ENCODE measurements around the gene HS3ST1.

Gene HS3ST1

DNA sequence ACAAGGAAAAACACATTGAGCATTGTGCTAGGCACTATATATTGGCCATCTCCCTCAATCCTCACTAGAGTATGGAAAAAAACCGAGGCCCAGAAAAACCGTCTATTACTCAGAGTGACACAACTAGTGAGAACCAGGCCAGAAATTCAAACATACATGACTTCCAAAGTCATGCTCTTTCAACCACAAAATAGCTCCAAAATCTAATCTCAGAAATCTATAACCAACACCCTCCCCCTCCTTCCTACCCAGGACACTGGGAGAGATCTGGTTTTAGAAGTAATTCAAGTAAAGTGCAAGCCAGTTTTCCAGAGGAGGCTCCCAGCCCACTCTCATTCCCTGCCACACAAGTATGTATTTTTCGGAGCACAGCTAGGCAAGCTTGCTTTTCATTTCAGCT, 7.6 kb downstream of the HS3ST1 start:
- H3K27ac ChIP-seq: no peak overlapping the region
- H3K4me1 ChIP-seq: no peaks in the 10 kb centered on the region
- no peak overlapping the region for H3K9ac ChIP-seq

DNA sequence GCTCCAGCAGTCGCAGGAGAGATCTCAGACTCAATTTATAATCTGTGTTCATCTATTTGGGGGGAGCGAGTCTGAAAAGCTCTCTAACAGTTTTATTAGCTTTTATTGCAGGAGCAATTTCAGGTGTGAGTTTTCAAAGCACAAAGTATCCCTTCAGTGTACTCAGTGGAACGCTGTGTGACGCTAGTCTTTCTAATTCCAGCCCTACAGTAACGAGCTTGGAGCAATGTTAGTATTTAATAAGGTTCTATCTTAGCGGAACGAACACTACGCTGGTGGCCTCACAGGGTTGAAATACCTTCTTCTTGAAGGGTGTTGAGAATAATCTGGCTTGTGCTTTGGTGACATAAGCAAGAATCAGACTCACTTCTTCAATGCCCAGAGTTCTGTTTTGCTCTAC, 8.4 kb downstream of the HS3ST1 start:
- Histone ChIP-seq H3K27me3 (ENCODE audit: control insufficient read depth, insufficient read depth, low read length) (no peaks in the 10 kb centered on the region), H3K4me2 (ENCODE audit: low read length) (no peak overlapping the region), H3K4me3 (ENCODE audit: low read depth, low read length) (no peak overlapping the region), H3K9me3 (ENCODE audit: control insufficient read depth, low read length) (no peaks in the 10 kb centered on the region), H3K27ac (no peak overlapping the region), H3K4me1 (no peaks in the 10 kb centered on the region), H3K9ac (no peak overlapping the region), H3K79me2 (no peaks in the 10 kb centered on the region), H2AFZ (no peak overlapping the region), H3K36me3 (ENCODE audit: control insufficient read depth, insufficient read depth, low read length) (no peaks in the 10 kb centered on the region)
- TF ChIP-seq, protein P1, sequence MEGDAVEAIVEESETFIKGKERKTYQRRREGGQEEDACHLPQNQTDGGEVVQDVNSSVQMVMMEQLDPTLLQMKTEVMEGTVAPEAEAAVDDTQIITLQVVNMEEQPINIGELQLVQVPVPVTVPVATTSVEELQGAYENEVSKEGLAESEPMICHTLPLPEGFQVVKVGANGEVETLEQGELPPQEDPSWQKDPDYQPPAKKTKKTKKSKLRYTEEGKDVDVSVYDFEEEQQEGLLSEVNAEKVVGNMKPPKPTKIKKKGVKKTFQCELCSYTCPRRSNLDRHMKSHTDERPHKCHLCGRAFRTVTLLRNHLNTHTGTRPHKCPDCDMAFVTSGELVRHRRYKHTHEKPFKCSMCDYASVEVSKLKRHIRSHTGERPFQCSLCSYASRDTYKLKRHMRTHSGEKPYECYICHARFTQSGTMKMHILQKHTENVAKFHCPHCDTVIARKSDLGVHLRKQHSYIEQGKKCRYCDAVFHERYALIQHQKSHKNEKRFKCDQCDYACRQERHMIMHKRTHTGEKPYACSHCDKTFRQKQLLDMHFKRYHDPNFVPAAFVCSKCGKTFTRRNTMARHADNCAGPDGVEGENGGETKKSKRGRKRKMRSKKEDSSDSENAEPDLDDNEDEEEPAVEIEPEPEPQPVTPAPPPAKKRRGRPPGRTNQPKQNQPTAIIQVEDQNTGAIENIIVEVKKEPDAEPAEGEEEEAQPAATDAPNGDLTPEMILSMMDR (IDR thresholded peaks at IDR 0.05): no peak

More for the DNA sequence above, 7.6 kb downstream of the HS3ST1 start:
- no peak overlapping the region for H3K4me2 ChIP-seq (ENCODE audit: low read length)
- H3K9me3 ChIP-seq (ENCODE audit: control insufficient read depth, low read length): no peaks in the 10 kb centered on the region
- H3K27me3 ChIP-seq (ENCODE audit: control insufficient read depth, insufficient read depth, low read length): no peaks in the 10 kb centered on the region
- TF ChIP-seq, protein P1 (IDR thresholded peaks at IDR 0.05): no peak
- H3K79me2 ChIP-seq: no peaks in the 10 kb centered on the region
- H3K4me3 ChIP-seq (ENCODE audit: low read depth, low read length): no peak overlapping the region
- H2AFZ ChIP-seq: no peak overlapping the region
- H3K36me3 ChIP-seq (ENCODE audit: control insufficient read depth, insufficient read depth, low read length): no peaks in the 10 kb centered on the region

DNA sequence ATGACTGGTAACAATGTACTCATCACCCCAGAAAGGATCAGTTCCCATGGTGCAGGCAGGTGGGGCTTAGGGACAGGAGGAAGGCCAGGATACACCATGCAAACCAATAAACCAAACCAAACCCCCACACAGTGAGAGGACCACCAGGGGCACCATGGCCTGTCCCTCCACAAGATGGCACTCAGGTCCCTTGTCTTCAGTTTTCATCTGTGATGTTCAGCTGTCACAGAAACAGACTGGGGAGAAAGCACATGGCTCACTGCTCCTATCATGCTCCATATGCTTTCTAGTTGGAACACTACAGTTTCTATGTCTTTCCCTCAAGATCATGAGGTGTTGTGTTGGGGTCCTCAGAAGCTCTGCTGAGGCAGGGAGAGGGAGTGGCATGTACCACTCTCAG, 10.1 kb downstream of the HS3ST1 start:
- H3K79me2 ChIP-seq: no peaks in the 10 kb centered on the region
- H3K36me3 ChIP-seq (ENCODE audit: control insufficient read depth, insufficient read depth, low read length): no peaks in the 10 kb centered on the region
- H3K4me3 ChIP-seq (ENCODE audit: low read depth, low read length): no peak overlapping the region
- no peak overlapping the region for H3K9ac ChIP-seq
- no peaks in the 10 kb centered on the region for H3K9me3 ChIP-seq (ENCODE audit: control insufficient read depth, low read length)
- TF ChIP-seq, protein P1 (IDR thresholded peaks at IDR 0.05): no peak
- H3K27ac ChIP-seq: no peak overlapping the region
- H2AFZ ChIP-seq: no peak overlapping the region
- no peak overlapping the region for H3K4me2 ChIP-seq (ENCODE audit: low read length)
- H3K4me1 ChIP-seq: no peaks in the 10 kb centered on the region
- no peaks in the 10 kb centered on the region for H3K27me3 ChIP-seq (ENCODE audit: control insufficient read depth, insufficient read depth, low read length)

DNA sequence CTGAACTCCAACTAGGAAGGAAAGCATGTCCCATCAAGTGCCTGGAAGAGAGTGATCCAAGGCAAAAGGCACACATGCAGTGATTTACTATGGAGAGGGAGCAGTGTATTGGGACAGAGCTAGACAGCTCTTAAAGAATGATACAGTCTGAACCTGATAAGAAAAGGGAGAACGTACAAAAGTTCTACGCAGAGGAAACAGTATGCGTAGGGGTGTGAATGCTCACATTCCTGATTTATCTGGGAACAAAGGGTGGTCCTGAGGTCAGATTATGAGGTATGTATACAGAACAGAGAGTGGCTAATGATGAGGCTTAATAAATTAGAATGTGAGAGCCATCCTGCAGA, 12.0 kb downstream of the HS3ST1 start:
- H3K27me3 ChIP-seq (ENCODE audit: control insufficient read depth, insufficient read depth, low read length): no peaks in the 10 kb centered on the region
- H3K9me3 ChIP-seq (ENCODE audit: control insufficient read depth, low read length): no peaks in the 10 kb centered on the region
- TF ChIP-seq, protein P1 (IDR thresholded peaks at IDR 0.05): no peak
- H3K4me2 ChIP-seq (ENCODE audit: low read length): no peak overlapping the region
- H3K79me2 ChIP-seq: no peaks in the 10 kb centered on the region
- H3K4me3 ChIP-seq (ENCODE audit: low read depth, low read length): no peak overlapping the region
- no peak overlapping the region for H2AFZ ChIP-seq
- no peaks in the 10 kb centered on the region for H3K36me3 ChIP-seq (ENCODE audit: control insufficient read depth, insufficient read depth, low read length)
- no peaks in the 10 kb centered on the region for H3K4me1 ChIP-seq
- H3K9ac ChIP-seq: no peak overlapping the region
- no peak overlapping the region for H3K27ac ChIP-seq

DNA sequence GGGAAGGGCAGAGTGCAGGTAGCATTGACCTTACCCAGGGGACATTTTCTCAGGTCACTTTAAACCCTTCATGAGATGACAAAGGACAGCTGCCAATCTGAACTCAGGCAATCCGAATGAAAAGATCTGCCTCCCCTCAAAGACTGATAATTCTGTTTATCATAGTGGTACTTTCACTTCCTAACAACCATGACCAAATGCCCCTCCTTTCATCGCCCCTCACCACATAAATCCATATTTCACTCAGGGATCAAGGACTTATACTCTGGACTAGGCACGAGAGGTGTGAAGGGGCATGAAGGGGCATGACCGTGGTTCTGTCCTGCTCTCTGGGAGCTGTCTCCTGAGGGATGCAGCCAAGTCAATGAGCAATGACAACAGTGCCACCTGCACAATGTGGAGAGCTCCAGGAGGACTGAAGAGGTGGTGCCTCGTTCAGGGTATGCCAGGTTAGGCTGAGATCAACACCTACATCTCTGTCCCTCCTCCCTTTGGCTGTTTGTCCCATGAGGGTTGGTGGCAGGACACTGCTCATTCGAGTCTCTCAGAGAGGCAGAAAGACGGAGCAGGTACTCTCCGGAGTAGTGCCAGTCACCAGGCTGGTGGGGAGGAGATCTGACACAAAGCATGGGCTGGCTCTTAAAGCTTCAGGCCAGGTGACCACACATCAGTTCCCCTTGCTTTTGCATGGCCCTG, 12.5 kb downstream of the HS3ST1 start:
- H3K27me3 ChIP-seq (ENCODE audit: control insufficient read depth, insufficient read depth, low read length): no peaks in the 10 kb centered on the region
- no peaks in the 10 kb centered on the region for H3K79me2 ChIP-seq
- H3K36me3 ChIP-seq (ENCODE audit: control insufficient read depth, insufficient read depth, low read length): no peaks in the 10 kb centered on the region
- H2AFZ ChIP-seq: no peak overlapping the region
- no peak overlapping the region for H3K4me3 ChIP-seq (ENCODE audit: low read depth, low read length)
- H3K4me1 ChIP-seq: no peaks in the 10 kb centered on the region
- H3K4me2 ChIP-seq (ENCODE audit: low read length): no peak overlapping the region
- no peaks in the 10 kb centered on the region for H3K9me3 ChIP-seq (ENCODE audit: control insufficient read depth, low read length)
- H3K27ac ChIP-seq: no peak overlapping the region
- TF ChIP-seq, protein P1 (IDR thresholded peaks at IDR 0.05): no peak
- H3K9ac ChIP-seq: no peak overlapping the region
